ENCODE results near the gene FMNL2.

FMNL2 gene

GRCh38 chr2:152623775-152624174 lies 288.8 kb downstream of the FMNL2 start:
- DNase-seq = no peak

- DNase-seq = no peak
These were observed 289.8 kb downstream of the FMNL2 start for GRCh38 chr2:152624805-152625204.

- no peak for DNase-seq
These were observed 292.0 kb downstream of the FMNL2 start for GRCh38 chr2:152626911-152627339.

- no peak for DNase-seq
These were observed 292.5 kb downstream of the FMNL2 start for GRCh38 chr2:152627351-152627957.

GRCh38 chr2:152629202-152629601 lies 294.2 kb downstream of the FMNL2 start:
- no peak for DNase-seq

GRCh38 chr2:152630466-152630865 lies 295.5 kb downstream of the FMNL2 start:
- no peak for DNase-seq

GRCh38 chr2:152632736-152633135 lies 297.8 kb downstream of the FMNL2 start:
- no peak for DNase-seq

GRCh38 chr2:152635635-152636298 lies 300.8 kb downstream of the FMNL2 start:
- peak; percentile 54 to 64 for DNase-seq

- DNase-seq = no peak
These were observed 302.3 kb downstream of the FMNL2 start for GRCh38 chr2:152637251-152637650.

- DNase-seq = no peak
These were observed 303.1 kb downstream of the FMNL2 start for GRCh38 chr2:152638056-152638455.

GRCh38 chr2:152638590-152638989 lies 303.6 kb downstream of the FMNL2 start:
- no peak for DNase-seq

GRCh38 chr2:152644189-152644873 lies 309.4 kb downstream of the FMNL2 start:
- DNase-seq = no peak

- DNase-seq = no peak
These were observed 311.3 kb downstream of the FMNL2 start for GRCh38 chr2:152646264-152646663.

- no peak for DNase-seq
These were observed 311.8 kb downstream of the FMNL2 start for GRCh38 chr2:152646775-152647174.

- no peak for DNase-seq
These were observed 312.6 kb downstream of the FMNL2 start for GRCh38 chr2:152647552-152647951.

GRCh38 chr2:152648336-152648735 lies 313.4 kb downstream of the FMNL2 start:
- no peak for DNase-seq

- DNase-seq = no peak
These were observed 315.0 kb downstream of the FMNL2 start for GRCh38 chr2:152649997-152650396.

GRCh38 chr2:152650768-152651371 lies 315.9 kb downstream of the FMNL2 start:
- DNase-seq = no peak

- DNase-seq = no peak
These were observed 316.9 kb downstream of the FMNL2 start for GRCh38 chr2:152651834-152652233.

GRCh38 chr2:152655880-152656279 lies 320.9 kb downstream of the FMNL2 start:
- DNase-seq = no peak

GRCh38 chr2:152657043-152657442 lies 322.1 kb downstream of the FMNL2 start:
- no peak for DNase-seq

- DNase-seq = no peak
These were observed 323.2 kb downstream of the FMNL2 start for GRCh38 chr2:152658221-152658620.

GRCh38 chr2:152661076-152661475 lies 326.1 kb downstream of the FMNL2 start:
- DNase-seq = no peak

- DNase-seq = no peak
These were observed 329.8 kb downstream of the FMNL2 start for GRCh38 chr2:152664725-152665124.

All from CD4-positive, alpha-beta T cell treated with Interleukin-1 beta for 1 hour (primary cell).